ENCODE results near the gene APBB2. TPM values are rescaled to one million over a fixed set of nuclear protein-coding genes. Genes with fewer than 3 reads are reported as not detected.
A peak's percentile ranks its signal among the peaks of the same experiment; 100 is the strongest.

APBB2 gene
- total and polyA plus RNA-seq, 8 donors: 4.7 to 55.4 (median 23.1) TPM

DNA sequence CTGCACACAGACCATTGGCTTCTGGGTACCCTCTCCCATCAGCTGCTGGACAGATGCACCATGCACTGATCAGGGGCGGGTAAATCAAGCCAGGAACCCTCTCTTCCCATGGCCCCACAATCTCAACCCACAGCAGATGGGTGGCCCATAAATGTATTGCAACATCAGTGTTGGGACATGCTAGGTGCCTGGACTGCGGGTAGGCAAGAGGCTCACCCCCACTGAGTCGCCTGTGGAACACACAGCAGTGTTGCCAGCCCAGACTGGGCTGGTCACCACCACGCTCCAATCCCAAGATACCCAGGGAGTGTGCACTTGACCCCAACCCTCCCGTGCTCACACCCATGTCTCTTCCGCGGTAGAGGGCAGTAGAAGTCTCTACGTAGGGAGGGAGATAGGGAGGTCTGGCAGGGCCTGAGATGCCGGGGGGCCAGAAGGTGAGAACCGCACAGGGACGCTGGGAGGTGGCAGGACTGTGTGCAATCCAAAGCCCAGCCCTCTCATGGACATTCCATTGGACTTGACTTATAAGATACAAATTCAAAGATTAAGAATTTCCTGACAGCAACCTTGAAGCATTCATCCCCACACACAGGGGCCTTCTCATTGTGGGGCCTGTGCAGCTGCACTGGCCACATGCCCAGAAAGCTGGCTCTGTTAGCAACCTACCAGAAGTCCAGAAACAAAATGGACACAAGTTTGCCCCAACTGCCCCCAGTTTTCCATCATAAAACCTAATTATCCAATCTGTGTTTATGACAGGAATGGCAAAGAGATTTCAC is 280.9 kb downstream of the APBB2 start:
- intact Hi-C loops (cut with DNase I; ENCODE audit: low total_unique reads): no loop called here
- Histone ChIP-seq H3K4me1 (peaks cover 0 to 17% (median 7%) of the 10 kb centered on the region in 4 donors), H3K4me3 (no peak overlapping the region), H3K36me3 (peaks cover 7 to 27% (median 26%) of the 10 kb centered on the region in 4 donors), H3K9me3 (no peaks in the 10 kb centered on the region), H3K27me3 (no peaks in the 10 kb centered on the region), H3K27ac (no peak overlapping the region)
- DNase-seq: peak in 1 of 2 donors; percentile 54
- WGBS, 5 donors: 79 to 96% (median 94%) methylated on average over 8 to 11 of the region's 11 CpGs
- TF ChIP-seq EP300 (IDR thresholded peaks at IDR 0.05) (no peak), POLR2A (IDR thresholded peaks at IDR 0.05) (no peak), POLR2AphosphoS5 (IDR thresholded peaks at IDR 0.05) (no peak), CTCF (IDR thresholded peaks at IDR 0.05) (no peak)

DNA sequence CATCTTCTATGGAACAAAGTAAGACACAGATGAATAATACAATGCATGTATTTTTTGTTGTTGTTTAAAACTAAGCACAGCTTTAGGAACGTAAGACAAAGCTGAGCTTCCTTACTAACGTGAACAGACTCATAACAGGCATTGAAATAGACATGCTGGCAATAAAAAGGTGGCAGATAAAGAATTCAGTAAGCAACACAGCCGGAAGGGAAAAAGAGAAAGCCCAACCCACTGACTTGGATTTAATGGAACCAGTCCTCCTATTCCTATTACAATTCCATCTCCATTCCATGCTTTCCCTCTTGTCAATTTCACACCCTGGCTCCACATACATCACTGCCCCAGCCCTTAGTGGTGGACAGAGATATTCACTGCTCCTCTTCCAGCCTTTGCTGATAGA is 282.5 kb downstream of the APBB2 start:
- H3K27me3 ChIP-seq: no peaks in the 10 kb centered on the region
- no peak overlapping the region for H3K27ac ChIP-seq
- peaks cover 7 to 27% (median 26%) of the 10 kb centered on the region in 4 donors for H3K36me3 ChIP-seq
- WGBS, 5 donors: 60 to 86% (median 73%) methylated on average over 3 of the region's 3 CpGs
- H3K4me3 ChIP-seq: no peak overlapping the region
- TF ChIP-seq EP300 (IDR thresholded peaks at IDR 0.05): no peak
- TF ChIP-seq CTCF (IDR thresholded peaks at IDR 0.05): no peak
- no peak for TF ChIP-seq POLR2AphosphoS5 (IDR thresholded peaks at IDR 0.05)
- TF ChIP-seq POLR2A (IDR thresholded peaks at IDR 0.05): no peak
- DNase-seq: no peak
- H3K9me3 ChIP-seq: no peaks in the 10 kb centered on the region
- H3K4me1 ChIP-seq: peaks cover 0 to 7% (median 0%) of the 10 kb centered on the region in 4 donors
- intact Hi-C loops (cut with DNase I; ENCODE audit: low total_unique reads): no loop called here

DNA sequence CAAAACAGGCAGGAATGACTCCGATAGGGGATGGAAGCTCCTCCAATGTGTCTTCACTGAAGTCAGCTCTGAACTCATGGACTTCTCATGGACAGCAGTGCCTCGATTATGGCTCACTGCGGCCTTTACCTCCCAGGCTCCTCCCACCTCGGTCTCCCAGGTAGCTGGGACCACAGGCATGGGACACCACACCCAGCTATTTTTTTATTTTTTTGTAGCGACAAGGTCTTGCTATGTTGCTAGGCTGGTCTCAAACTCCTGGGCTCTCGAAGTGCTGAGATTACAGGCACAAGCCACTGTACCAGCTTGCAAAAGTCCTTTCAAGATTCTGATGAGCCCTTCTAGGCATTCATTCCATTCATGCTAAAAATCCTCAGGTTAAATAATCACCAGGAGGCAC is 283.1 kb downstream of the APBB2 start:
- peaks cover 7 to 31% (median 26%) of the 10 kb centered on the region in 4 donors for H3K36me3 ChIP-seq
- no peak overlapping the region for H3K4me3 ChIP-seq
- no peaks in the 10 kb centered on the region for H3K9me3 ChIP-seq
- 68 to 83% (median 74%) methylated on average over 6 of the region's 6 CpGs for WGBS, 5 donors
- TF ChIP-seq POLR2A (IDR thresholded peaks at IDR 0.05): no peak
- no peak for TF ChIP-seq POLR2AphosphoS5 (IDR thresholded peaks at IDR 0.05)
- TF ChIP-seq CTCF (IDR thresholded peaks at IDR 0.05): no peak
- no peak for TF ChIP-seq EP300 (IDR thresholded peaks at IDR 0.05)
- H3K27me3 ChIP-seq: no peaks in the 10 kb centered on the region
- intact Hi-C loops (cut with DNase I; ENCODE audit: low total_unique reads): no loop called here
- H3K27ac ChIP-seq: no peak overlapping the region
- peaks cover 0 to 7% (median 0%) of the 10 kb centered on the region in 4 donors for H3K4me1 ChIP-seq
- peak in 1 of 2 donors; percentile 25 for DNase-seq

GRCh38 chr4:40927074-40927473 is 287.3 kb downstream of the APBB2 start:
- Histone ChIP-seq H3K4me1 (peaks cover 0 to 4% (median 1%) of the 10 kb centered on the region in 4 donors), H3K9me3 (no peaks in the 10 kb centered on the region), H3K4me3 (no peak overlapping the region), H3K36me3 (peaks cover 0 to 18% (median 4%) of the 10 kb centered on the region in 4 donors), H3K27me3 (no peaks in the 10 kb centered on the region), H3K27ac (no peak overlapping the region)
- no peak for DNase-seq
- no peak for TF ChIP-seq POLR2A (IDR thresholded peaks at IDR 0.05)
- TF ChIP-seq POLR2AphosphoS5 (IDR thresholded peaks at IDR 0.05): no peak
- 79 to 87% (median 81%) methylated on average over 4 of the region's 4 CpGs for WGBS, 5 donors
- intact Hi-C loops (cut with DNase I; ENCODE audit: low total_unique reads): loop anchor here (5.0 kb wide), 1 partner anchor 285 kb away; the partner anchor contains the start of gene APBB2

DNA sequence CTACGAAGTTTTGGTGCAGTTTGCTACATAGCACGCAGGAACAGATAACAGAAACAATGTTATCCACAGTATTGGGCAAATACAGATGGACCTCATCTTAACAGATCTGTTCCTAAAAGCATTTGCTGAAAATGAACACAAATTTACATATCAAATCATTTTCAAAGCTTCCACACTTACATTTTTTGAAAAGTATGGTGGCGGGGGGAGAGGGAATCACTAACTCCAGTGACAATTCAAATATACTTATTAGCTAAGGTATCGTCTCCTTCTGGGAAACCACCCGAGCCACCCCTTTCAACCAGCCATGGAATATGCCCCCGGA is 289.6 kb downstream of the APBB2 start:
- H3K4me1 ChIP-seq: peaks cover 0 to 4% (median 1%) of the 10 kb centered on the region in 4 donors
- WGBS, 5 donors: 71 to 76% (median 74%) methylated on average over 6 of the region's 6 CpGs
- no peak overlapping the region for H3K27ac ChIP-seq
- peaks cover 0 to 29% (median 5%) of the 10 kb centered on the region in 4 donors for H3K36me3 ChIP-seq
- no peak for DNase-seq
- TF ChIP-seq EP300 (IDR thresholded peaks at IDR 0.05): no peak
- TF ChIP-seq POLR2AphosphoS5 (IDR thresholded peaks at IDR 0.05): no peak
- no peak for TF ChIP-seq CTCF (IDR thresholded peaks at IDR 0.05)
- no peak for TF ChIP-seq POLR2A (IDR thresholded peaks at IDR 0.05)
- no peaks in the 10 kb centered on the region for H3K27me3 ChIP-seq
- no peaks in the 10 kb centered on the region for H3K9me3 ChIP-seq
- no peak overlapping the region for H3K4me3 ChIP-seq
- intact Hi-C loops (cut with DNase I; ENCODE audit: low total_unique reads): loop anchor here (5.0 kb wide), 1 partner anchor 288 kb away; the partner anchor contains the start of gene APBB2
